Kidney glomerular epithelial cell (primary cell): ENCODE data around the gene PARD3.
"Not testable (repeated sequence)": the region's sequence is repeated elsewhere in the genome, so short reads cannot be mapped to it uniquely, and the experiment has no call there.

Experiments
- DNase-seq: peaks from one replicate; lab custom pipeline; 2025; lab: John Stamatoyannopoulos, UW

PARD3 gene

DNA sequence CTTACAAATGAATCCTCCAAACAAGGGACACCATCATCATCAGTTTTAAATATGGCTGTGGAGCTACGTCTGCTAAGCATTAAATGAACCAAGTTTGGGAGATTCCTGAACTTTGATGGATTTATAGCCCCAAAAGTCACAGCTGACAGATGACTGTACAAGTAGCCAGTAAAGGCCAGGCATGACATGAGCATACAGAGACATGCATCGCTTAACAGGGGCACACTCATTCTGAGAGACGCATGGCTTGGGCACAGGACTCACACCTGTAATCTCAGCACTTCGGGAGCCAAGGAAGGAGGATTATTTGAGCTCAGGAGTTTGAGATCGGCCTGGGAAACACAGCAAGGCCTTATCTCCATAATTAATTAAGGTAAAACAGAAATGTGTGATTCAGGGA, 166.2 kb downstream of the PARD3 start:
- DNase-seq, result peak; percentile 3

DNA sequence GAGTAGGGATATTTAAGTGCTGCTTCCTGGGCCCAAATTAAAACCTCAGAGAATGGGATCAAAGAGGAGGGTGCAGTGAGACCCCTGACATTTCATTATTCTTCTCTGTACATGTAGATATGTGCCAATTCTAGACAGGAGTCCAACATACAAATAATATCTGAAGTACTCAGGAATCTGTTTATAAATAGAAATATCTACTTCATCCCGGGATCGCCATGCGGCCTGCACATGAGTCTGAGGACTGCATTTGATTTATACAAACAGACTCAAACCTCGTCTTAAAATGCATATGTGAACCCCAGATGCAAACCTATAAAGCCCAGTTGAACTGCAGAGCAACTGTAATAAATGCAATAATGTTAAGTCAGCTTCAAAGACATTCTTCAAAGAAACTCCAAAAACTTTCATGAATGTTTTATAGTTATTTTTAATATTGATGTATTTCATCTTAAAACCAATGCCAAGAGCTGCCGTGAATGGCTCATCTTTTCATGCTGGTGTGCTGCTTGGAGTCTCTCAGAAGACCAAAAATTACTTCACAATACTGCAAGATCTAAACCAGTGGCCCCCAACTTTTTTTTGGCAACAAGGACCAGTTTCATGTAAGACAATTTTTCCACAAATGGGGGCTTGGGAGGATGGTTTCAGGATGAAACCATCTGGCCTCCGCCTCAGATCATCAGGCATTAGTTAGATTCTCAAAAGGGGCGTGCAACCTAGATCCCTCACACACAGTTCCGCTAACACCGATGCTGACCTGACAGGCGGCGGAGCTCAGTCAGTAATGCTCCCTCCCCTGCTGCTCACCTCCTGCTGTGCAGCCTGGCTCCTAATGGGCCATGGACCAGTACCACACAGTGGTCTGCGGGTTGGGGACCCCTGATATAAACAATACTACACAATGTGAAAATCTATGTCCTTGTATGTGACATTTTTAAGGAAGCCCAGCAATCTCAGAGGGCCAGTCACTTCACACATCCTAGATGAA, 166.9 kb downstream of the PARD3 start:
- no peak for DNase-seq

DNA sequence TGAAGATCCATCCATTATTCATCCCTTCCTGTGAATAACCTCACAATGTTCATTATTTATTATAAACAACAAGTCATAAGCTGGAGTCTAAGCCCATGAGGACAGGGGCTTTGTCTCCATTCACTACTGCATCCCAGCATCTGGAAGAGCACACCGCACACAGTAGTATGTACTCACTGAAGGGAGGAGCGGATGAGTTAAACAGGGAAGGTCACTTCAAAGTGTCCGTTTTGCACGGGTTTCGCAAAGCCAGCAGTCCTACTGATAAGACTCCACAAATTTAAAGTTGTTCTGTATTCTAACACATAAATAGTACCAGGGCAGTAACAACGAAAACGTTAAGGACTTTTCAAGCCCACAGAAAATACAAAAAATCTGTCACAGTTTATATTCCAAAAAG, 167.9 kb downstream of the PARD3 start:
- DNase-seq, result no peak

DNA sequence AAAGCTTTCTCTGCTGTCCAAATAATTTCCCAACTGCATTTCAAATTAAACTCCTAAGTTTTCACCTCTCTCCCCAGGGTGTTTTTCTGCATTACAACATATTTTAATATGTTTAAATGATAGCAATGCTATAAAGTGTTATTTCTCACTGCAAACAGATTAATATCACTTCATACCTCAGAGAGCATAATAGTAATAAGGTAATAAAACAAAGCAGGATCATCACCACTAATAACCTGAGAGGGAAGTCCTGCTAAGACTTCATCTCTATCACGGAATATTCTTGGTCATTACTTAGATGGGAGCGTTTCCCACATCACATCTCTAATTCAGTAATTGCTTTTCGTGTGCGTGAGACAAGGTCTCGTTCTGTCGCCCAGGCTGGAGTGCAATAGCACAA, 168.8 kb downstream of the PARD3 start:
- no peak for DNase-seq

DNA sequence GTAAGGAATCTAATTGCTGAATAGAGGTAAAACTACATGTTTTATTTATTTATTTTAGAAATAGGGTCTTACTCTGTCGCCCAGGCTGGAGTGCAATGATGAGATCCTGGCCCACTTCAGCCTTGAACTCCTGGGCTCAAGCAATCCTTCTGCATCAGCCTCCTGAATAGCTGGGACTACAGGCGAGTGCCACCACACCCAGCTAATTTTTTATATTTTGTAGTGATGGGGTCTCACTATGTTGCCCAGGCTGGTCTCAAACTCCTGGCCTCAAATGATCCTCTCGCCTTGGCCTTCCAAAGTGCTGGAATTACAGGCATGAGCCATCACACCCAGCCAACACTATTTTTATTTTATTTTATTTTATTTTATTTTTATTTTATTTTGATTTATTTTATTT, 170.3 kb downstream of the PARD3 start:
- not testable (repeated sequence) for DNase-seq

DNA sequence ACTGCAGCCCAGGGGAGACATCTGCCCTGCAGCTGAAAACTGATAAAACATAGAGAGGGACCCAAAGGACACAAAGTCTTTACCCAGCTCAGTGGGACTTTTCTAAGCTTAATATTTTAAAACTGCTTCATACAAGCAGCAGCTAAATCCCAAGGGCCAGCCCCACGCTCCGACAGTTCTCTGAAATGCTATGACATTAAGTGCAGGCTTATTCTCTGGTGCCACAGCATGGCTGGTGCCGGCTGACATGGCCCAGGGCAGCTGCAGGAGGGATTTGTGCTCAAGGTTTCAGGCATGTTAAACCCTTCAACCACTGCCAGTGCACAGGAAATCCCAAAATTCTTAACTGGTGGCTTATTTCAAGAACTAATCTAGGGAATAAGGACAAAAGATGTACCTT, 170.9 kb downstream of the PARD3 start:
- no peak for DNase-seq

DNA sequence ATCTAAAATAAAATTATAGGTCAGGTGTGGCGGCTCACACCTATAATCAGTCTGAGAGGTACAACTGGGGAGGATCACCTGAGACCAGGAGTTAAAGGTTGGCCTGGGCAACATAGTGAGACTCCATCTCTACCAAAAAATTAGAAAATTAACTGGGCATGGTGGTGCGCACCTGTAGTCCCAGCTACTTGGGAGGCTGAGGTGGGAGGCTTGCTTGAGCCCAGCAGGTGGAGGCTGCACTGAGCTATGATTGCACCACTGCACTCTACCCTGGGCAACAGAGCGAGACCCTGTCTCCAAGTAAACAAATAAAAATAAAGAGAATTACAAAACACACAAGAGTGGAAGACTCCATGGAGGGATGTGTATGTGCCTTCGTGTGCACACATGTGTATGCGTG, 171.5 kb downstream of the PARD3 start:
- no peak for DNase-seq

DNA sequence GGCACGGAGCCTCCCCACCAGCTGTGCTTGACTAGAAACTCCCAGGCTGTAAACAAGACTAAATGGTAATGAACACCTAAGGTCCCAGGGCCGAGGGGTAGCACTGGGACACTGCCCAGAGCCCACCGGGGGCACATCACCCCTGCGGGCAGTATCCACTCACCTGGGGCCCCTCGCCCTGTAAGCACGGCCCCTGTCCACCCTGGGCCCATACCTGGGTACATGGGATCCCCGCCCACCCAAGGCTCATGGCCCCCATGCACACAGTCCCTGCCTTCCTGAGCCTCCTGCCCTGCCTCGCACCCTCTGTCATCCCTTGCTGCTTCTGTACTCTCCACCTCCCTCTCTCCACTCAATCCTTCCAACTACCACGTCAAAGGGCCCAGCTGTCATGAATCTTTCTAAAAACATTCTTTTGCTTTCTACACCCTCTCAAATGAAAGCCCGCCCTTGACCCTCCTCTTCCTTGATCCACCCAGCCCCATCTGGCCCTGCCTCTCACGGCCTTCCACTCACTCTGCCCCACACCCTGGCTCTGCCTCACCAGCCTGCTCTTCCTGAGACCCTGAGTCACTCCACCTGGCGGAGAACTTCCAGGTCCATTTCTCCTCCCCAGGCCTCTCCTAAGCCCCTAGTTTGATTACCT, 173.1 kb downstream of the PARD3 start:
- no peak for DNase-seq

DNA sequence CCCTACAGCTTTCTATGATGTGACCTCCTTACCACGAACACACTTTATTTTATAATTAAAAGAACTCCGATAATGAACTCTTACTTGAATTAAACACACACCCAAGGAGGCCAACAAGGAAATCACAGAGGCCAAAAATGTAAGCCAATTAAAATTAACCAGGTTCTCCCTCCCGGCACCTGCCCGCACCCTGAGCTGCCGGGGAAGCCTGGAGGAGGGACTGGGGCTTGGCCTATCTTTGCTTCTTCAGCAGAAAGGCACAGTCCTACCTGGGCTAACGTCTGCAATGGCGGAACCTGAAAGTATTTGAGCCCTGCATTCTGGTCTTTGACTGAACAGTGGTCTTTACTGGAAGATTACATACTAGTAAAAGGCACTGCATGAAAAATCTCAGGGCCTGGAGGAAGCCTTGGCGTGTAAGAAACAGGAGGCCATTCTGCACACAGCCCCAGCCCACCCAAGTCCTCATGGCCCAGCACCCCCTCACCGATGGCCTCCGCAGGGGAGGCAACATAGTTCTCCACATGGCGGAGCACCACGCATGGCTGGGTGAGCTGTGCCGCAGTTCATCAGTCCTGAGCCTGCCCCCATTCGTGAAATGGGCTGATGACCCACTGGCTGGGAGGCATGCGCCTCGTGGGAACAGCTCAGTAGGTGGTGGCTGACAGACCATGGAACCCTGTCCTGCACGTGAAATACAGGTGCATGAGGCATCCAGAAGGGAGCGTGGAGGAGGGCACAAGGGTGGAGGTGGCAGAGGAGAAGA, 173.8 kb downstream of the PARD3 start:
- peak; percentile 78 for DNase-seq

DNA sequence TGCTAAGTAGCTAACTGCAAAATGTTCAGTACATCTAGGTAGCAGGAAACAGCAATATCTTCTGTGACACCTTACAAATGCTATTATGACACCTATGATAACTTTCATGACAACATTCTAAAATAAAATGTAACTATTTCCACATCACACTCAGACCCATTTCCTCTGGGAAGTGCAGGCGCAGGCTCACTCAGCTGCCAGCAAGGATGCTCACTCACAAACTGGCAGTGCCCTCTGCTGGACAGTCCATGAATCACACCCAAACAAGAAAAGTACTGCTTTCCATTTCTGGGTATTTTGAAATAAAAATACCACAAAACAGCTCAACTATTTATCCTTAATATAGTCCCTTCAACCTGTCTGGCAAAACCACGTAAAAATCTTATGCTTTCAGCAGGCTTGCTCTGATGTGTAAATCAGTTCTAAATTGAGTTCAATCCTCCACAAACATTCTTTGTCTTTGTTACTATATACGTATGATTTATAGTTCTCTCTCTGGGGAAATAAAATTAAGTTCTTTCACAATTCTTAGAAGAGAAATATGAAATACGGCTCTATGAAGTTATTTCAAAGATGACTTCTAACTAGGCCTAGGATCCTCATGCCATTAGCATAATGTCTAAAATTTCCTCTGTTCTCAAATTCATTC, 176.6 kb downstream of the PARD3 start:
- DNase-seq, result peak; percentile 83

DNA sequence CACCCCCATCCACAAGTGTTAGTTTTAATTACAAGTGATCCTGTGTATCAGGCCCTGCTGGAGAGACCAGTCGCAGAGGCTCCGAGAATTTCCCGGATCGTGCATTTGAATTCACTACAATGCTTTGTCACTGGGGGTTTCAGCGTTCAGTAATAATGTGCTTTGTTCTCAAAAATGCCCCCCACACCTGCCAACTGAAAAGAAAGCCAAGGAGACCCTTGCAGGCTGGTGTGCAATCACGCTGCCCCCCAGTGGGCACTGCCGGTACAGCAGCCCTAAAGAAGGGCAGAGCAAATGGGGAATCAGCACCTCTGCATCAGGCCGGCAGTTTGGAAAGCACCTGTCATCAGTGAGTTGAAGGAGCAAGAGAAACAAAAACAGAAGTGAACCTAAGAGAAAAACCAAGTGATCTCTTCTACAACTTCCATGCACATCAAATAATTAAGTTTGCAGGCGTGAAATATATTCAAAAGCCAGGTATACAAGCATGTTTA, 177.6 kb downstream of the PARD3 start:
- DNase-seq, result no peak

DNA sequence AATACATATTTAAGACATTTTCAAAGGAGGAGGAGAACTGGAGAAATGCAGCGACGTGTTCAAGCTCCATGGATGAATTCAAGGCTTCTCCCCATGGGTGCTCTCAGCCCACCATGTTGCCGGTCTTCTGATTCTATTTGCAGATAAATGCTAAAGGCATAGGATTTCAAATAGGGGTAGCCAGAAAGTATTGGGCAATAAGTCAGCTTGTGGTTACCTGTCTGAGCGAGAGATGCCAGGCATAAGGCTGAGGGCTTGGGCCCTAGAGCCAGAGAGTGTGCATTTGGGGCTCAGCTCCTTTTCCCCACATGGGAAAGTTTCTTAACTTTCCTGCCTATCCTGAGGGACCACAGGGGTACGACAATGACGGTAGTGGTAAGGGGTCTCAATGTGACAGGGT, 180.0 kb downstream of the PARD3 start:
- DNase-seq, result no peak

DNA sequence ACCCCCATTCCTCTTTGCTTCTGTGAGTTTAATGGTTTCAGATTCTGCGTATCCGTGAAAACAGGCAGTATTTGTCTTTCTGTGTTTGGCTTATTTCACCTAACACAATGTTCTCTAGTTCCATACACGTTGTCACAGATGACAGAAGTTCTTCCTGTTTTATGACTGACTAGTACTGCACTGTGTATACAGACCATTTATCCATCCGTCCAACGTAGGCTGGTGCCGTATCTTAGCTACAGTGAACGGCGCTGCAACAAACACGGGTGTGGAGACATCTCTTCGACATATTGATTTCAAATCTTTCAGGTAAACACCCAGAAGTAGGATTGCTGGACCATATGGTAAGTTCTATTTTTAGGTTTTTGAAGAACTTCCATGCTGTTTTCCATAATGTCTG, 181.7 kb downstream of the PARD3 start:
- DNase-seq, result no peak

DNA sequence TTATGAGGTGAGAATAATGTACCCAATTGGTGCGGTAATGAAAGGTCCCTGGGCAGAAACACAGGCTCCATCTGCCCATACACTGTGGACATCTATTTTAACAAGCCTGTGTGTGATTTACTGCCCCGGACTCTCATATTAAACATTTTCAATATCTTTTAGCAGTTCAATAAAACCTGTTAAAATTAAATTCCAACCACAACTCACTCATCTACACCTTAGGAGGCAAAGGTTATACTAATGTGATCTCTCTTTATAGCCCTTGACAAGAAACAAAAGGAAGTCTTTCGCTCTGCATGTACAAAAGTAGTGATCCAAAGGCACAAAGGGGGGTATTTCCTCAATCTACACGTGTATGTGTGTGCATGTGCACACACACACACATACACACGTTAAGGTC, 186.0 kb downstream of the PARD3 start:
- DNase-seq, result no peak

DNA sequence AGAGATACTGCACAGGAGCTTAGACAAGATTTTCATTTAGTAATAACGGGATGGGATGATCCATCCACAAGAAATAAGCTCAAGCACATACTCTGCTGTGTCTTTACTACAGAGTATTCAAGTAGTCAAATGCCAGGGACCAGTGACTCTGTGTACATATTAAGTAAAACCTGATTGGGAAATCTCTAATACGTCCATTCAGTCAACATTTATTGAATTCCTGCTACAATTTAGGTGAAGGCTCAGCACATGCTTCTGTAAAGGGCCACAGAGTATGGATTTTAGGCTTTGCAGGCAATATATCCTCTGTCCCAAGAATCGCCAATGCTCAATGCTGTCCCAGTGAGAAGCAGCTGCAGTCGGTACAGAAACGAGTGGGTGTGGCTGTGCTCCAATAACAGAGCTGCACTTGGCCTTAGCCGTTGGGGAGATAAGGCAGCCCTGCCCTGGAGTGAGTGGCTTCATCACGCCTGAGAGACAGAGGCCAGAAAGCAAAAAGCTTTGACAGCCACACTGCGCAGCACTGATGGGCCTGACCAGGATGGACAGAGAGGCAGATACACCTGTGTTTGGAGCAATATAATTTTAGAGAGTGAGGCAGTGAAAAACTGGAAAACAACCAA, 186.8 kb downstream of the PARD3 start:
- no peak for DNase-seq

DNA sequence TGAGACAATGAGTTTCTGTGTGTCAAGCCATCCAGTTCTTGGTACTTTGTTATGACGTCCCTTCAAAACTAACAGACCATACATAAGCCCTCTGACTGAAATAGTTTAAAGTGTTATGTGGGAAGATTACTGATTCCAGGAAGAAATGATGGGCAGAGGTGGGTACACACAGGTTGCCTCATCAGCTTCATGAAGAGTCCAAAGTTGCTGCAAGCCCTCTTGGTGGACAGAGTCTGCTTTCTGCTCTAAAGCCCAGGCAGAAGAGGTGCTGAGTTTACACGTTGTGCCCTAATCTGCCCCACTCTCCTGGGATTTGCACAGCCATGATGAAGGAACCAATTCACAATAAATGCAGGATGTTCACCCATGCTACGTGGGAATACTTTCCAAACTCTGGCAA, 187.4 kb downstream of the PARD3 start:
- no peak for DNase-seq

DNA sequence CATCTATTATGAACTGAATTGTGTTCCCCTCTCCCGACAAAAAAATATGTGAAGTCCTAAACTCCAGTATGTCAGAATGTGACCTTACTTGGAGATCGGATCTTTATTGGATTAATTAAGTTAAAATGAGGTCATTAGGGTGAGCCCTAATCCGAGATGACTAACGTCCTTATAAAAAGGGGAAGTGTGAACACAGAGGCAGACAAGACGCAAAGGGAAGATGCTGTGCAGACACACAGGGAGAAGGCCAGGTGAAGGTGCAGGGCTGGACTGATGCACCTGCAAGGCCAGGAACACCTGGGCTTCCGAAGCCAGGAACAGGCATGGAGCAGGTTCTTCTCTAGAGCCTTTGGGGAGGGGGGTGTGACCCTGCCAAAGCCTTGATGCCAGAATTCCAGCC, 187.8 kb downstream of the PARD3 start:
- no peak for DNase-seq

DNA sequence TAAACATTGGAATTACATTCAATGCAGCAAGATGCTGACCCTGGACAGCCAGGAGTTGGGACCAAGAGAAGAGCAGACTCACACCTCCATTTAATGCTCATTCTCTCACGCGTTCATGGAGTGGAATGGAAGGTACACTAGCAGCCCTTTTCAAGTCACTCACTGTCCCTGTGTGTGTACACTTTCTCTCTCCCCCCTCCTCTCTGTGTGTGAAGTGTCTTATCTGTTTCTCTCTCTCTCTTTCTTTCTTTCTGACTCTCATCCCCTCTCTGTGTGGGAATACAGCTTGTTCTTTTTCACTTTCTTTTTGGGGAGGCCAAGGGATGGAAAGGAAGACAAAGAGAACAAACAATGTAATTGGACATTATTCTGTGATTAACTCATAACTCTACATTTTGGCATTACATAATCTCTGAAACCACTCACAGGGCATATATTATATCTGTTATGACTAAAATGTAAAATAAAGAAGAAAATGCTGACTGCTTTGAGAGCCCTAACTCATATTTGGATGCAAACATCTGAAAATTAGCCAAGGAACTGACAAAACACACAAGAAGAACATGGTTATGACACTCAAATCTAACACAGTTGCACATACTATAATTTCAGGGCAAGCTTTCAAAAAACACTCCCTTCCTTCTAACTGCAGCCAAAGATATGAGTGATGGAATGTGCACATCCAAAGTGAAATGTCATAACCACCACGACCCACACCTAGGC, 188.8 kb downstream of the PARD3 start:
- no peak for DNase-seq

DNA sequence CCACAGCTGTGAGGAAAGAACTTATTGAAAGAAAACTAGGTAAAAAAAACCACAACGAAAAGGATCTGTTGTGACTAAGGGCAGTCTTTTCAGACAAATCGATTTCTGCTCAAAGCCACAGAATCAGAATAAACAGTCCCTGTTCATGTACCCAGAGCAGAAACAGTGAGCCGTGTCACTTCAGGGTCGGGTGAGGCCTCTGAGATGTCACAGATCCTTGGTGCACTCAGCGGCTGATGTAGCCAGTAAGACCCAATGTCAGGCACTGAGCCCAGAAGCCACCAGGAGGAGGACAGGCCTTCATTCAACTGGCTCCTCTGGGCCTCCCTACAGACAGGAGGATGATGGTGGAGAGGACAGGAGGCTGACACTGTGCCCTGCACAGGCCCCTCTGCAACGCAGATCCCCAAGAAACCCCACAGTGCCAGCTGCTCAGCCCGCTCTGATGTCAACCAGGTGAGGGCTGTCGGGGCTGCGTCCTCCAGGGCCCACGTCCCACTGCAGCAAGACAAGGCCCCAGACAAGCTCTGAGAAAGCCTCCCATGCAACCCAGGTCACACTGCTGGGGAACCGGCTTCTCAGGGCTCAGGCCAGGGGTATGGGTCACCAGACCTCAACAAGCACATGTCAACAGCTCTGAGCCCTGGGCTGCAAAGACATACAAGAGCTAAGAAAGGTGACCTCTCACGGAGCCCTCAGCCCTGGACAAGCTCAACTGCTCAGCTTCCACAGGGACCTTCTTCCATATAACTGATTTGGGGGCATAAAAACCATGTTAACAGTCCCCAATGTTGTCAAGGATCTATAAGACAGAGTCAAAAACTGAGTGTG, 190.6 kb downstream of the PARD3 start:
- DNase-seq, result no peak

DNA sequence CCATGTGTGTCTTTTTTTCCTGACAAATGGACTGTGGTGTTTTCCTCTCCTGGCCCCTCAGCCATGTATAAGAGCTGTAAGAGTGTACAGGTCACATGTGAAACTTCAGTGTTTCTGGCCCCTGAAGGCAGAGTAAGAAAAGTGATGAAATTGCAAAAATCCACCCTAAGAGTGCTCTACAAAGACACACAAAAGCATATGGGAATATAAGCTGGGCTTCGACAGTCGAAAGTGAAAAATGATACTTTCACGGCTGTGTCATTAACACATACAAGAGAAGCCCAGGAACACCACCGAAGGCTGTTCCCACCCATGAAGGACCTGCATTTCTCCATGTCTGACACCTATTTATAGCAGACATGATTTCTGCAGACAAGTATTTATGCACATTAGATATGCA, 192.2 kb downstream of the PARD3 start:
- DNase-seq, result no peak
